ENCODE measurements around the gene COTL1.

The COTL1 gene

GRCh38 chr16:84605339-84605848 lies 12.5 kb downstream of the COTL1 start:
- H3K9ac ChIP-seq (ENCODE audit: low read depth, low read length, poor library complexity, severe bottlenecking), result no peak overlapping the region
- H3K4me3 ChIP-seq (ENCODE audit: low read length, poor library complexity, severe bottlenecking), result no peak overlapping the region
- no peak overlapping the region for H3K4me2 ChIP-seq (ENCODE audit: low read depth, low read length, poor library complexity, severe bottlenecking)
- no peaks in the 10 kb centered on the region for H3F3A ChIP-seq (ENCODE audit: low read depth)
- TF ChIP-seq CTCF (conservative IDR thresholded peaks at IDR 0.05; ENCODE audit: low read length), result no peak
- no peak for TF ChIP-seq EZH2phosphoT487 (IDR thresholded peaks at IDR 0.05; ENCODE audit: borderline replicate concordance)
- H3K9me3 ChIP-seq (ENCODE audit: insufficient read depth, low read depth, low read length), result peaks cover 3% of the 10 kb centered on the region; the same call in 1 of the 2 replicates
- H3K9me2 ChIP-seq (replicated peaks; ENCODE audit: low read depth, low read length), result no peaks in the 10 kb centered on the region
- no peaks in the 10 kb centered on the region for H3K27me3 ChIP-seq (ENCODE audit: insufficient read depth, low read length, poor library complexity, severe bottlenecking)
- H2AFZ ChIP-seq (ENCODE audit: low read length), result no peak overlapping the region
- no peaks in the 10 kb centered on the region for H4K20me1 ChIP-seq (ENCODE audit: insufficient read depth, low read length, poor library complexity, severe bottlenecking)
- H3K4me1 ChIP-seq (ENCODE audit: insufficient read depth, low read length, poor library complexity, severe bottlenecking), result peaks cover 22% of the 10 kb centered on the region
- no peaks in the 10 kb centered on the region for H3K36me3 ChIP-seq (ENCODE audit: insufficient read depth, low read length)
- H3K79me2 ChIP-seq (ENCODE audit: insufficient read depth, low read length), result no peaks in the 10 kb centered on the region

- no peak overlapping the region for H3K4me3 ChIP-seq (ENCODE audit: low read length, poor library complexity, severe bottlenecking)
- no peak overlapping the region for H2AFZ ChIP-seq (ENCODE audit: low read length)
- TF ChIP-seq CTCF (conservative IDR thresholded peaks at IDR 0.05; ENCODE audit: low read length) (no peak), EZH2phosphoT487 (IDR thresholded peaks at IDR 0.05; ENCODE audit: borderline replicate concordance) (no peak)
- no peak overlapping the region for H3K9ac ChIP-seq (ENCODE audit: low read depth, low read length, poor library complexity, severe bottlenecking)
- H3K79me2 ChIP-seq (ENCODE audit: insufficient read depth, low read length), result no peaks in the 10 kb centered on the region
- H3K9me3 ChIP-seq (ENCODE audit: insufficient read depth, low read depth, low read length), result peaks cover 3% of the 10 kb centered on the region; the same call in 1 of the 2 replicates
- H4K20me1 ChIP-seq (ENCODE audit: insufficient read depth, low read length, poor library complexity, severe bottlenecking), result no peaks in the 10 kb centered on the region
- H3K36me3 ChIP-seq (ENCODE audit: insufficient read depth, low read length), result no peaks in the 10 kb centered on the region
- H3K27me3 ChIP-seq (ENCODE audit: insufficient read depth, low read length, poor library complexity, severe bottlenecking), result no peaks in the 10 kb centered on the region
- H3K9me2 ChIP-seq (replicated peaks; ENCODE audit: low read depth, low read length), result no peaks in the 10 kb centered on the region
- no peak overlapping the region for H3K4me2 ChIP-seq (ENCODE audit: low read depth, low read length, poor library complexity, severe bottlenecking)
- peaks cover 30% of the 10 kb centered on the region for H3K4me1 ChIP-seq (ENCODE audit: insufficient read depth, low read length, poor library complexity, severe bottlenecking)
- H3F3A ChIP-seq (ENCODE audit: low read depth), result no peaks in the 10 kb centered on the region
Measured at GRCh38 chr16:84604477-84605013, 13.3 kb downstream of the COTL1 start.

GRCh38 chr16:84603940-84604339 lies 13.9 kb downstream of the COTL1 start:
- Histone ChIP-seq H3K4me1 (ENCODE audit: insufficient read depth, low read length, poor library complexity, severe bottlenecking) (peaks cover 34% of the 10 kb centered on the region), H3K9ac (ENCODE audit: low read depth, low read length, poor library complexity, severe bottlenecking) (no peak overlapping the region), H3K9me2 (replicated peaks; ENCODE audit: low read depth, low read length) (no peaks in the 10 kb centered on the region), H3K4me3 (ENCODE audit: low read length, poor library complexity, severe bottlenecking) (no peak overlapping the region), H3F3A (ENCODE audit: low read depth) (no peaks in the 10 kb centered on the region), H4K20me1 (ENCODE audit: insufficient read depth, low read length, poor library complexity, severe bottlenecking) (no peaks in the 10 kb centered on the region), H3K36me3 (ENCODE audit: insufficient read depth, low read length) (no peaks in the 10 kb centered on the region), H3K79me2 (ENCODE audit: insufficient read depth, low read length) (no peaks in the 10 kb centered on the region), H3K4me2 (ENCODE audit: low read depth, low read length, poor library complexity, severe bottlenecking) (no peak overlapping the region), H3K9me3 (ENCODE audit: insufficient read depth, low read depth, low read length) (peaks cover 3% of the 10 kb centered on the region; the same call in 1 of the 2 replicates), H2AFZ (ENCODE audit: low read length) (no peak overlapping the region), H3K27me3 (ENCODE audit: insufficient read depth, low read length, poor library complexity, severe bottlenecking) (no peaks in the 10 kb centered on the region)
- no peak for TF ChIP-seq EZH2phosphoT487 (IDR thresholded peaks at IDR 0.05; ENCODE audit: borderline replicate concordance)
- no peak for TF ChIP-seq CTCF (conservative IDR thresholded peaks at IDR 0.05; ENCODE audit: low read length)

Data from Loucy (cell line).